GM21825 (cell line): ENCODE measurements around the gene SF3B1.
"Not testable (repeated sequence)": the region's sequence is repeated elsewhere in the genome, so short reads cannot be mapped to it uniquely, and the experiment has no call there.

Source experiments
- ATAC-seq: cut with Tn5 transposase; IDR thresholded peaks from one replicate; pipeline ENCODE4 v1.9.1; 2021; ENCODE audit warnings: mild to moderate bottlenecking, moderate library complexity; ENCODE audit not compliant: unreplicated experiment

Gene SF3B1

GRCh38 chr2:197348721-197349360 lies 86.0 kb downstream of the SF3B1 start:
- no peak for ATAC-seq

GRCh38 chr2:197345846-197346370 lies 88.9 kb downstream of the SF3B1 start:
- no peak for ATAC-seq

DNA sequence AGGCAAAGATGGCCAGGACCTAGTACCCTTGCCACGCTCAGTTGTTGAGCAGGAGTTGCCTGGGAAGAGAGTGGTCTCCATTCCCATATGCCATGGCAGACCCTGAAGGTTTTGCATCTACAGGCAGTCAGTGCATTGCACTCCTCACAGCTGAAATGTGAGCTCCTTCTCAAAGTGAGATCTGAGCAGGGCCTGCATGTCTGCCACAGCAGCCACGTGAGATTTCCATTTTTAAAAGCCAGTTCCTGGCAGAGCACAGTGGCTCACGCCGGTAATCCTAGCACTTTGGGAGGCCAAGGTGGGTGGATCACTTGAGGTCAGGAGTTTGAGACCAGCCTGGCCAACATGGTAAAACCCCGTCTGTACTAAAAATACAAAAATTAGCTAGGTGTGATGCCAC lies 90.9 kb downstream of the SF3B1 start:
- not testable (repeated sequence) for ATAC-seq

GRCh38 chr2:197340591-197340990 lies 94.2 kb downstream of the SF3B1 start:
- ATAC-seq: no peak
